Erythroblast (primary cell): ENCODE data around the gene CNOT1.

Experiments
- GATA1 ChIP-seq: IDR thresholded peaks from 2 replicates; pipeline ENCODE4 v1.6.1; 2011; ENCODE audit warnings: low read depth, mild to moderate bottlenecking, control low read depth, low read length, moderate library complexity
- POLR2A ChIP-seq: IDR thresholded peaks from 2 replicates; pipeline ENCODE4 v1.6.1; 2011; ENCODE audit warnings: mild to moderate bottlenecking, low read length

- TF ChIP-seq GATA1, result no peak
- TF ChIP-seq POLR2A, result no peak
These were observed 129.0 kb downstream of the CNOT1 start for GRCh38 chr16:58500430-58501241.
